Measurements from ENCODE around the gene BOK. TPM values are rescaled to one million over a fixed set of nuclear protein-coding genes. Genes with fewer than 3 reads are reported as not detected.

Gene BOK
- total and polyA plus RNA-seq, 2 donors (not counting 3 experiments of a cell fraction or from before 2014, with no cell fraction given): 76.0 to 95.5 TPM

DNA sequence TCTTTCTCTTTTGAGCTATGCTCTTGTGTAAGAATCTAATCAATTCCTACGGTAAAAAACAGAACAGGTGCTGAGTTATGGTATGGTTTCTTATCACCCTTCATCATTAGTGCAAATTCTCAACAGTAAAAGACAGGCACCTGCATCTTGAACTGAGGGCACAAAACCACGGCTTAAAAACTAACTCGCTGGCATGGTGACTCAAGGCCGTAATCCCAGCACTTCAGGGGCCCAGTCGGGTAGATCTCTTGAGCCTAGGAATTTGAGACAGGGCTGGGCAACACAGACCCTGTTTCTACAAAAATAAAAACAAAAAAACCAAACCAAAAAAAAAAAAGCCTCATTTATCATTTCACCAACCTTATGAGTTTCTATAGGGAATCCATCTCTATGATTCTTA is 45.1 kb downstream of the BOK start:
- H3K9me3 ChIP-seq (replicated peaks; ENCODE audit: control insufficient read depth, insufficient read depth, low read length): no peaks in the 10 kb centered on the region
- TF ChIP-seq, protein P1, sequence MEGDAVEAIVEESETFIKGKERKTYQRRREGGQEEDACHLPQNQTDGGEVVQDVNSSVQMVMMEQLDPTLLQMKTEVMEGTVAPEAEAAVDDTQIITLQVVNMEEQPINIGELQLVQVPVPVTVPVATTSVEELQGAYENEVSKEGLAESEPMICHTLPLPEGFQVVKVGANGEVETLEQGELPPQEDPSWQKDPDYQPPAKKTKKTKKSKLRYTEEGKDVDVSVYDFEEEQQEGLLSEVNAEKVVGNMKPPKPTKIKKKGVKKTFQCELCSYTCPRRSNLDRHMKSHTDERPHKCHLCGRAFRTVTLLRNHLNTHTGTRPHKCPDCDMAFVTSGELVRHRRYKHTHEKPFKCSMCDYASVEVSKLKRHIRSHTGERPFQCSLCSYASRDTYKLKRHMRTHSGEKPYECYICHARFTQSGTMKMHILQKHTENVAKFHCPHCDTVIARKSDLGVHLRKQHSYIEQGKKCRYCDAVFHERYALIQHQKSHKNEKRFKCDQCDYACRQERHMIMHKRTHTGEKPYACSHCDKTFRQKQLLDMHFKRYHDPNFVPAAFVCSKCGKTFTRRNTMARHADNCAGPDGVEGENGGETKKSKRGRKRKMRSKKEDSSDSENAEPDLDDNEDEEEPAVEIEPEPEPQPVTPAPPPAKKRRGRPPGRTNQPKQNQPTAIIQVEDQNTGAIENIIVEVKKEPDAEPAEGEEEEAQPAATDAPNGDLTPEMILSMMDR (IDR thresholded peaks at IDR 0.05; ENCODE audit: extremely low read depth in 1 of 2, insufficient read depth in 1 of 2, low read depth in 1 of 2, low read length in 2 of 2): no peak
- TF ChIP-seq POLR2AphosphoS5 (IDR thresholded peaks at IDR 0.05; ENCODE audit: insufficient read depth, low read depth, low read length) (no peak), MYC (IDR thresholded peaks at IDR 0.05; ENCODE audit: low read depth, low read length) (no peak), JUN (IDR thresholded peaks at IDR 0.05; ENCODE audit: borderline replicate concordance, insufficient read depth, insufficient read length, low read depth) (no peak), EZH2 (IDR thresholded peaks at IDR 0.05; ENCODE audit: borderline replicate concordance, low read depth, low read length, severe bottlenecking) (no peak), POLR2A (IDR thresholded peaks at IDR 0.05; ENCODE audit: low read depth, low read length) (no peak)
- TF ChIP-seq, protein P2, sequence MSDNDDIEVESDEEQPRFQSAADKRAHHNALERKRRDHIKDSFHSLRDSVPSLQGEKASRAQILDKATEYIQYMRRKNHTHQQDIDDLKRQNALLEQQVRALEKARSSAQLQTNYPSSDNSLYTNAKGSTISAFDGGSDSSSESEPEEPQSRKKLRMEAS (IDR thresholded peaks at IDR 0.05; ENCODE audit: insufficient read depth, insufficient read length): no peak
- no peak overlapping the region for H2AFZ ChIP-seq (ENCODE audit: low read depth, low read length)
- H3K4me2 ChIP-seq (ENCODE audit: insufficient read depth, low read length): no peak overlapping the region
- DNase-seq (ENCODE audit: low read depth, low spot score) (no peak), FAIRE-seq (no peak)
- no peak overlapping the region for H3K27ac ChIP-seq (ENCODE audit: insufficient read depth, low read depth, low read length)
- dilution Hi-C loops (cut with MboI; ENCODE audit: extremely low pct_ligation_motif_present, low sequenced_read_pairs): no loop called here
- intact Hi-C loops (cut with micrococcal nuclease): no loop called here
- H3K9ac ChIP-seq (replicated peaks; ENCODE audit: extremely low read depth, insufficient read depth, low read length): no peak overlapping the region
- H3K79me2 ChIP-seq (ENCODE audit: control insufficient read depth, insufficient read depth, low read length): no peaks in the 10 kb centered on the region
- H4K20me1 ChIP-seq (replicated peaks; ENCODE audit: control insufficient read depth, extremely low read depth, insufficient read depth, low read length): no peaks in the 10 kb centered on the region
- H3K4me1 ChIP-seq (ENCODE audit: control insufficient read depth, extremely low read depth, insufficient read depth, low read length): peaks cover 8% of the 10 kb centered on the region
- CTCF ChIA-PET: no interaction called here
- no peaks in the 10 kb centered on the region for H3K27me3 ChIP-seq (ENCODE audit: control insufficient read depth in 2 of 2, insufficient read depth in 2 of 2, low read length in 2 of 2)
- no peaks in the 10 kb centered on the region for H3K9me1 ChIP-seq (replicated peaks; ENCODE audit: control insufficient read depth, extremely low read depth, insufficient read depth, low read length)
- no peak overlapping the region for H3K4me3 ChIP-seq (replicated peaks in 1 of 3; ENCODE audit: insufficient read depth in 1 of 3, low read depth in 1 of 3, low read length in 3 of 3)
- POLR2A ChIA-PET: interaction anchor here (0.6 kb wide), 1 partner anchor 46 kb away, joined by 3 read pairs; no protein-coding TSS in a partner anchor
- BruUV-seq (replicated peaks): no TSS peak
- H3K36me3 ChIP-seq (ENCODE audit: control insufficient read depth in 2 of 2, extremely low read depth in 1 of 2, insufficient read depth in 2 of 2, low read length in 2 of 2): peaks cover 5 to 18% of the 10 kb centered on the region in 2 experiments
